Uterus (tissue), 2 donors: ENCODE results near the gene WNT7A.

Source experiments
- CTCF ChIP-seq, 4 experiments: fragments of 200-600 bp in 2 of 4; fragments of 450-650 bp in 2 of 4; sonication (generic) in 2 of 4; IDR thresholded peaks; one replicate each; pipeline ENCODE4 v1.5.1; 2016 to 2019; ENCODE audit warnings: antibody characterized with exemption in 4 of 4, mild to moderate bottlenecking in 2 of 4, moderate library complexity in 1 of 4
- POLR2A ChIP-seq, 2 donors: fragments of 450-650 bp; IDR thresholded peaks; one replicate each; pipeline ENCODE4 v1.6.1; 2016; ENCODE audit warnings: antibody characterized with exemption in 2 of 2, mild to moderate bottlenecking in 1 of 2, moderate library complexity in 1 of 2

- TF ChIP-seq CTCF (IDR thresholded peaks at IDR 0.05) (no peak), POLR2A (IDR thresholded peaks at IDR 0.05) (no peak)
Measured at GRCh38 chr3:13767896-13768295, 112.0 kb downstream of the WNT7A start.
